ENCODE results near the gene DRAXIN.

The DRAXIN gene

GRCh38 chr1:11708554-11709350 lies 17.2 kb downstream of the DRAXIN start:
- TF ChIP-seq, protein P1, sequence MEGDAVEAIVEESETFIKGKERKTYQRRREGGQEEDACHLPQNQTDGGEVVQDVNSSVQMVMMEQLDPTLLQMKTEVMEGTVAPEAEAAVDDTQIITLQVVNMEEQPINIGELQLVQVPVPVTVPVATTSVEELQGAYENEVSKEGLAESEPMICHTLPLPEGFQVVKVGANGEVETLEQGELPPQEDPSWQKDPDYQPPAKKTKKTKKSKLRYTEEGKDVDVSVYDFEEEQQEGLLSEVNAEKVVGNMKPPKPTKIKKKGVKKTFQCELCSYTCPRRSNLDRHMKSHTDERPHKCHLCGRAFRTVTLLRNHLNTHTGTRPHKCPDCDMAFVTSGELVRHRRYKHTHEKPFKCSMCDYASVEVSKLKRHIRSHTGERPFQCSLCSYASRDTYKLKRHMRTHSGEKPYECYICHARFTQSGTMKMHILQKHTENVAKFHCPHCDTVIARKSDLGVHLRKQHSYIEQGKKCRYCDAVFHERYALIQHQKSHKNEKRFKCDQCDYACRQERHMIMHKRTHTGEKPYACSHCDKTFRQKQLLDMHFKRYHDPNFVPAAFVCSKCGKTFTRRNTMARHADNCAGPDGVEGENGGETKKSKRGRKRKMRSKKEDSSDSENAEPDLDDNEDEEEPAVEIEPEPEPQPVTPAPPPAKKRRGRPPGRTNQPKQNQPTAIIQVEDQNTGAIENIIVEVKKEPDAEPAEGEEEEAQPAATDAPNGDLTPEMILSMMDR (IDR thresholded peaks at IDR 0.05): no peak

DNA sequence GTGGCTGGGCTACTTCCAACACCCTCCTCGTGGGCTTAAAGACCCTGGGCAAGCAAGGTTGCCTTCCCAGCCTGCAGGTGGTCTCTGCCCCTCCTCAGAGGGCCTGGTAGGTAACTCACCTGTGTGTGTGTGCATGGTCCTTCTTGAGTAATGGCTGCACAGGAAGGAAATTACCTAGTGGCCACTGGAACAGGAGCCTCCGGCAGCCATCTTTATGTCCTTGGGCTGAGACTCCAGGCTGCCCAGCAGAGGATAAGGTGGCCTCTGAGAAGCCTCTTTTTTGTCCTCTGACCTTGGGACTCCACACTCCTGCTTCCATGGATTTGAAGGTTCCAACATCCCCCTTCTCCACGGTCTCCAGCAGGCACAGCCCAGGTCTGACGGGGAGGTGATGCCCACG lies 20.0 kb downstream of the DRAXIN start:
- TF ChIP-seq, protein P1 (IDR thresholded peaks at IDR 0.05): no peak

DNA sequence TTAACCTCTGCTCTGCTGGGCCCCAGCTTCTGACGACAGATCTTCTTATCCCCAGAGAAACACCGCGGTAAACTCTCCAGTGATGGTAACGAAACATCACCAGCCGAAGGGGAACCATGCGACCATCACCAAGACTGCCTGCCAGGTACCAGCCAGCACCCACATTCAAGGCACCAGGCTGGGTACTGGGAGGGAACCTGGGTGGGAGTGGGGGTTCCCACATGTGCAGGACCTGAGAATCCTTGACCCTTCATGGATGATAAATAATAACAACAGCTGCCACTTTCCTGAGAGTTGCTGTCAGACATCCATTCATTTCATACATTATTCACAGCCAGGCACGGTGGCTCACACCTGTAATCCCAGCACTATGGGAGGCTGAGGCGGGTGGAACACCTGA lies 20.8 kb downstream of the DRAXIN start:
- TF ChIP-seq, protein P1 (IDR thresholded peaks at IDR 0.05): no peak

DNA sequence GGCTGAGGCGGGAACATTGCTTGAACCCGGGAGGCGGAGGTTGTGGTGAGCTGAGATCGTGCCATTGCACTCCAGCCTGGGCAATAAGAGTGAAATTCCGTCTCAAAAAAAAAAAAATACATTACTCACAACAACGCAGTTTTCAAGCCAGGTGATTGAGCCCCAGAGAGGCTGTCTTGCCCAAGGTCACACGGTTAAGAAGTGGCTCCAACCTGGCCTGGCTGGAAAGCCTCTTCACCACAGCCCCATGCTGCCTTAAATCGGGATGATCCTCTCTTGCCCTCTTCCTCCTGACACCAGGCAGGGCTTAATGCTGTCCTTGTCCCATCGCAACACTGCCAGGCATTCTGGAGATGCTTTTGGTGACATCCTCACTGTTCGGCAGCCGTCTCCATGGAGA lies 21.6 kb downstream of the DRAXIN start:
- TF ChIP-seq, protein P1 (IDR thresholded peaks at IDR 0.05): no peak

DNA sequence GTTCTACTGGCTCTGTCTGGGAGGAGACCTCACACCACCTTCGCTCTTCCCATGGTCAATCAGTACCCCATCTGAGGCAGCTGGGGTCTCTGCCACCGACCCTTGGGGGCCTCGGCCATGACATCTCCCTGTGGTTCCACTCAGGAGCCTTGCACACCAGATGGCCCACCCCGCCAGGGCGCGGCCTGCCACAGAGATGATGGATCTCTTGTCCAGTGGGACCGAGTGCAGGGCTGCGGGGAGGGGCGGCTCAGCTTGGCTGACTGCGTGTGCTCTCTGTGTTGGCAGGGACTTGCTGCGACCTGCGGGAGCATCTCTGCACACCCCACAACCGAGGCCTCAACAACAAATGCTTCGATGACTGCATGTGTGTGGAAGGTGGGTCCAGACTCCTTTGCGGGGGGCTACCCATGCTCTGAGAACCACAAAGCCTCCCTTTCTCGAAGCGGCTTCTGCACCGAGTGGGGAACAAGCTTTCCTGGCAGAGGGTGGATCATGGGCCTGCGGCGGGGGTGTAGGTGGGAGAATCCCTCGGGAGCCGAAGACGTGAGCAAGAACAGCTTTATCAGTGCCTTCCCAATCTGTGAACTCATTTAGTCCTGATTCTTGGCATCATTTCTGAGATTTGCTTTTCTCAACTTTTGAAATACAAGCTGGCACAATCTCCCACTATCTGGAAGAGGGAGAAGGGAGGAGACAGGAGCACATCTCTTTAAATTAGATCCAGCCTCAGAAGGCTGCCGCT lies 23.5 kb downstream of the DRAXIN start:
- TF ChIP-seq, protein P1 (IDR thresholded peaks at IDR 0.05): no peak

DNA sequence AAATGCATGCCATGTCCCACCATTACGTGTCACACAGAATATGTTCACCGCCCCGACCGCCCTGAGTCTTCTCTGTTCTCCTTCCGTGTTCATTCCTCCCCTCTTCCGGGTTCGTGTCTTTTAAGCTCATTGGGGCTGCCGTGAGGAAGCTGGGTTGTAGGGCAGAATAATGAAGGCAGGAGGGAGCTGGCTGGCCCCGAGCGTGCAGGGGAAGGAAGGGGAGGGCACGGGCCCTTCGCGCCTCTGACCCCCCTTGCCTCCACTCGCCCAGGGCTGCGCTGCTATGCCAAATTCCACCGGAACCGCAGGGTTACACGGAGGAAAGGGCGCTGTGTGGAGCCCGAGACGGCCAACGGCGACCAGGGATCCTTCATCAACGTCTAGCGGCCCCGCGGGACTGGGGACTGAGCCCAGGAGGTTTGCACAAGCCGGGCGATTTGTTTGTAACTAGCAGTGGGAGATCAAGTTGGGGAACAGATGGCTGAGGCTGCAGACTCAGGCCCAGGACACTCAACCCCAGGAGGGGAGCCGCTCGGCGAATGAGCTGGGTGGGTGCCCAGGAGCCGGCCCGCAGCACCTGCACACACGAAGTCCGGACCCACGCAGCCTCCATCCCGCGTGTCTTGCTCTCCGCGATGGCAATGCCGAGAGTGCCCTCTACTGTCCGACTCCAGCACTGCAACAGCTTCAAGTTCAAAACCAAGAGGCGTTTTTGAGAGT lies 28.0 kb downstream of the DRAXIN start:
- TF ChIP-seq, protein P1 (IDR thresholded peaks at IDR 0.05): peak; percentile 97

DNA sequence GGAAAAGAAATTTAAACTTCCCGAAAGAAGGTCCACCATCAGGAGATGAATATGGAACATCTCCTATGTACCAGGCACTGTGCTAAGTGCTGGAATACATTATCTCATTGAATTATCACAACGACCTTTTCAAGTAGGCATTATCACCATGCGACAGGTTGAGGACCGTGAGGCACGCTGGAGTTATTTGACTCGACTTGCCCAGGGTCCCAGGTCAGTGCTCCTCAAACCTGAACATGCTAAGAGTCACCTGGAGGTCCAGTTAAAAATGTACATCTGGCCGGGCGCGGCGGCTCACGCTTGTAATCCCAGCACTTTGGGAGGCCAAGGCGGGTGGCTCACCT lies 28.5 kb downstream of the DRAXIN start:
- TF ChIP-seq, protein P1 (IDR thresholded peaks at IDR 0.05): peak; percentile 8; the same call in 1 of the 2 replicates
